Ectodermal cell (in vitro differentiated cells): ENCODE data around the gene RAB6B.

Experiments used
- H3K27ac ChIP-seq: 2 replicates; pipeline ENCODE4 v1.7.0; 2013; ENCODE audit warnings: mild to moderate bottlenecking, low read depth, low read length; ENCODE audit not compliant: insufficient read depth, poor library complexity, severe bottlenecking
- H3K27me3 ChIP-seq: 2 replicates; pipeline ENCODE4 v1.7.0; 2013; ENCODE audit warnings: mild to moderate bottlenecking, low read length; ENCODE audit not compliant: insufficient read depth, control insufficient read depth, poor library complexity, severe bottlenecking
- H3K36me3 ChIP-seq: one replicate; pipeline ENCODE4 v1.7.0; 2013; ENCODE audit warnings: low read length; ENCODE audit not compliant: control insufficient read depth, insufficient read depth
- H3K4me1 ChIP-seq: one replicate; pipeline ENCODE4 v1.7.0; 2013; ENCODE audit warnings: low read length; ENCODE audit not compliant: control insufficient read depth, insufficient read depth
- H3K4me3 ChIP-seq: 2 replicates; pipeline ENCODE4 v1.7.0; 2013; ENCODE audit warnings: low read depth, low read length, control low read depth; ENCODE audit not compliant: insufficient read depth
- H3K9me3 ChIP-seq: 2 replicates; pipeline ENCODE4 v1.7.0; 2013; ENCODE audit warnings: mild to moderate bottlenecking, low read length, moderate library complexity; ENCODE audit not compliant: control insufficient read depth
- WGBS, 2 experiments: methylation state at CpG; one replicate each; pipeline ENCODE4 v1.1.7; 2013; ENCODE audit warnings: missing lambda C conversion rate in 2 of 2; 5-methylcytosine and 5-hydroxymethylcytosine counted together

RAB6B gene

DNA sequence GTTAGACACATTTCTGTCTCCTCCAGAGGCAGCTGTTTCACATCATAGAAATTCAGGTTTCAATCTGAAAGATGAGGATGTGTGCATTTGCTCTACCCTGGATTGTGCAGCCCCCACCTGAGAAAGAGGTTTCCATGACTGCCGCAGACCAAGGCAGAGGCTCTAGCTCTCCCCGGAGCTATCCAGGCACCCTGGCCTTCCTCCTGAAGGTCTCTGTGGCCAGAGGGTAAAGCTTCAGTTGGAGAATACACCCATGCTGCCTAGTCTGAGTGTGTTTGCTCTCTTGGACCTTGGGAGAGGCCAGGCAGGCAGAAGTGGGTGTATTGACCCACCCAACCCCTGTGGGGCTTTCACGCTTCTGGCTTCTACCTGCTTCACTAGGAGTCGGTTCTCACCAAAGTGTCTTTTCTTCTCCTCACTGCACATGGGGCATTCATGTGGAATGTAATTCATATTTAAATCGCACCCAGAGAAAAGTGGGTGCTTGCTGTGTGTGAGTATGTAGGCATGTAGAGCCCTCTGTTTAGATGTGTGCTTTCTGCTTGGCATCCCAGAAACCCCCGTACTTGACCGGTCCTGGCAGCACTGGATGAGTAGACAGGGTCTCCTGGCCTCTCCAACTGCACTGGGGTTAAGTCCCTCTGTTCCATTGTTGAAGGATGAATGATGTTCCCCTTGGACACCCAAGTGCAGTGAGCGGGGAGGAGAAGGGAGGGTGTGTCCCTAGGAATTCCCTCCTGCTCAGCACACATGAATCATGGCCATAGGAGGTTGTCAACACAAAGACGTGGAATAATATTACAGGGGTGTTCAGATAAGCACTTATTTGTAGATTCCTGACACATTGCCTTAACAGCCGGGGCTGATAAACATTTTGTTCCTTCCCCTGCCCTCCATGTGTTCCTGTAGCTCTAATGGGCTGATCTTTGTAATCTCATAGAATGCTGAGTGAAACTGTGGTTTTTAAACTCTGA is 20.3 kb upstream of the RAB6B start:
- H3K36me3 ChIP-seq: no peaks in the 10 kb centered on the region
- no peaks in the 10 kb centered on the region for H3K27me3 ChIP-seq
- no peaks in the 10 kb centered on the region for H3K9me3 ChIP-seq
- H3K27ac ChIP-seq: no peak overlapping the region
- H3K4me1 ChIP-seq: no peaks in the 10 kb centered on the region
- WGBS, 2 experiments: 90% methylated on average over 10 of the region's 10 CpGs
- H3K4me3 ChIP-seq: no peak overlapping the region

DNA sequence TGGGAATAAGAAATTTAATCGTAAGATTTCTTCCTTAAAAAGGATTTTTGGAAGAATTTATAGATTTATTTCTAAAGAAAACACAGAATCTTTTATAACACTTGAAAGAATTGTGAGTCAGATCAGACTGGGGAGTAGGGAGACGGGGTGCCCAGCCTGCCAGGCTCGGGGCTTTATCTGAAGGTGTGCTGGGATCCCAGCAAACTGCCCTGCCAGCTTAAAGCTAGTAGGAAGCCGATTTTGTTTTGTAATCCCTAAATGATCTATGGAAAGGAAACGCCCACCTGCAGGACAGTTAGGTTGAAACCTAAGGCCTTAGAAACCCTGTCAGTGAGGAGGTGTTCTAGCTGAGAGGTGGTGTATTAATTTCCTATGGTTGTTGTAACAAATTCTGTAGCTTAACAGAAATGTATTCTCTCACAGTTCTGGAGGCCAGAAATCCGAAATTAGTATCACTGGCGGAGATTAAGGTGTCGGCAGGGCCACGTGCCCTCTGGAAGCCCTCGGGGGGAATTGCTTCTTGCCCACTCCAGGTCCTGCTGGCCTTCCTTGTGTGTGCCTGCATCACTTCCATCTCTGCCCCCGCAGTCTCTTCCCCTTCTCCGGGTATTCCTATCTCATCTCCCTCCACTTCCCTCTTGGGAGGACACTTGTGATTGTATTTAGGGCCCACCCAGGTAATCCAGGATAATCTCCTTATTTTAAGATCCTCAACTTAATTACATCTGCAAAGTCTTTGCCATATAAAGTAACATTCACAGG is 19.3 kb upstream of the RAB6B start:
- Histone ChIP-seq H3K27ac (no peak overlapping the region), H3K9me3 (no peaks in the 10 kb centered on the region), H3K36me3 (no peaks in the 10 kb centered on the region), H3K4me1 (no peaks in the 10 kb centered on the region), H3K4me3 (no peak overlapping the region), H3K27me3 (no peaks in the 10 kb centered on the region)
- 90 to 92% methylated on average over 11 to 12 of the region's 12 CpGs for WGBS, 2 experiments

DNA sequence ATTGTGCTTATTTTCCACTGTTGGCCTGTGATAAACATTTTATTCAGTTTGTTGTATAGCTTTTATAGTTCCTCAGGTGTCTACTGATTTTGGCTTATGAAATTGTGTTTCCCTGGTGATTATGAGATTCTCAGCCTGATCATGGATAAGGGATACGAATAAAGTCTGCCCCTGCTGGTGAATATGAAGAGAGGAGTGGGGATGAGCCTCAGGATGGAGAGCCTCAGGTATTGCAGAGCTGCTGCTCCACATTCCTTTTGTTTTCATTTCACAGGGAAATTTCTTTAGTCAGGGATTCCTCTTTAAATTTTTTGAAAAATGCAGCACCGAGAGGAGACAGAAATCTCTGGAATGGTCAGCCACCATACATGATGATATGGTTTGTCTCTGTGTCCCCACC is 14.7 kb upstream of the RAB6B start:
- no peaks in the 10 kb centered on the region for H3K4me1 ChIP-seq
- H3K27me3 ChIP-seq: no peaks in the 10 kb centered on the region
- H3K4me3 ChIP-seq: no peak overlapping the region
- no peaks in the 10 kb centered on the region for H3K36me3 ChIP-seq
- H3K27ac ChIP-seq: no peak overlapping the region
- no peaks in the 10 kb centered on the region for H3K9me3 ChIP-seq
- WGBS, 2 experiments: 61 to 79% methylated on average over 2 of the region's 2 CpGs

- WGBS, 2 experiments: 79 to 82% methylated on average over 3 of the region's 3 CpGs
- Histone ChIP-seq H3K27me3 (no peaks in the 10 kb centered on the region), H3K4me3 (no peak overlapping the region), H3K9me3 (no peaks in the 10 kb centered on the region), H3K4me1 (no peaks in the 10 kb centered on the region), H3K36me3 (no peaks in the 10 kb centered on the region), H3K27ac (no peak overlapping the region)
Observed at GRCh38 chr3:133905376-133905775, 9.7 kb upstream of the RAB6B start.

DNA sequence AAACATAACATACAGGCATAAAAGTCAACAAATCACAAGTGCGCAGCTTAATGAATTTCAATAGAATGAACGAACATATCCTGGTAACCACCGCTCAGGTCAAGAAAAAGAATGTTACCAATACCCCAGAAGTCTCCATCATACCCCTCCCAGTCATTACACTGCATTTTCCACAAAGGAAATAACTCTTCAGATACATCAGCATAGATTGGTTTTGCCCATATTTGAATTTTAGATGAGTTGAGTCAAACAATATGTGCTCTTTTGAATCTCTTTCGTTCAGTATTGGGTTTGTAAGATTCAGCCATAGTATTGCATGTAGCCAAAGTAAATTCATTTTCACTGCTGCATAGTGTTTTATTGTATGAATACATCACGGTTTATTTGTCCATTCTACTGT is 6.2 kb upstream of the RAB6B start:
- Histone ChIP-seq H3K4me3 (no peak overlapping the region), H3K27ac (no peak overlapping the region), H3K4me1 (no peaks in the 10 kb centered on the region), H3K36me3 (no peaks in the 10 kb centered on the region), H3K9me3 (no peaks in the 10 kb centered on the region), H3K27me3 (peaks cover 14% of the 10 kb centered on the region)
- 91 to 92% methylated on average over 5 of the region's 5 CpGs for WGBS, 2 experiments

- Histone ChIP-seq H3K4me3 (no peak overlapping the region), H3K4me1 (no peaks in the 10 kb centered on the region), H3K36me3 (no peaks in the 10 kb centered on the region), H3K27ac (no peak overlapping the region), H3K27me3 (peaks cover 21% of the 10 kb centered on the region), H3K9me3 (no peaks in the 10 kb centered on the region)
- WGBS, 2 experiments: 77 to 80% methylated on average over 1 of the region's 1 CpG
Observed at GRCh38 chr3:133901083-133901482, 5.4 kb upstream of the RAB6B start.

- H3K36me3 ChIP-seq: no peaks in the 10 kb centered on the region
- peaks cover 39% of the 10 kb centered on the region for H3K27me3 ChIP-seq
- no peaks in the 10 kb centered on the region for H3K9me3 ChIP-seq
- H3K4me1 ChIP-seq: peaks cover 5% of the 10 kb centered on the region
- no peak overlapping the region for H3K27ac ChIP-seq
- H3K4me3 ChIP-seq: no peak overlapping the region
Observed at GRCh38 chr3:133899311-133899710, 3.6 kb upstream of the RAB6B start.

DNA sequence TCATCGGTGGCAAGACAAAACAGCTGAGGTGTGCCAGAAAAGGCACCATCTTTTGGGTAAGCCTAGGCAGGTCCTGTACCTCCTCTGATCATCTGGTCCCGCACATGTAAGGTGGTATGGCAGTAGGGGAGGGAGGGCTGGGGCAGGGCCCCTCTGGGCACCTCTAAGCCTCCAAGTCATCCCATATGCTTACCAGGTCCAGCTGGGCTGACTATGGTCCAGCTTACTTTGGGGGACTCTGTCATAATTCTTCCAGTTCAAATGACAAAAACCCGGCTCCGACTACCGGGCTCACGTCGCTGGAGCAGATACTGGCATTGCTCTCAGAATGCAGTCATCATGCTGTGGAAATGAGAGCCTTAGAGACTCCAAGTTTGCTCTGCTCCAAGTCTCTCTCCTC is 1.9 kb upstream of the RAB6B start:
- Histone ChIP-seq H3K27me3 (peaks cover 52% of the 10 kb centered on the region), H3K4me1 (peaks cover 11% of the 10 kb centered on the region), H3K27ac (no peak overlapping the region), H3K4me3 (no peak overlapping the region), H3K36me3 (no peaks in the 10 kb centered on the region), H3K9me3 (no peaks in the 10 kb centered on the region)
- 92% methylated on average over 7 of the region's 7 CpGs for WGBS, 2 experiments

- Histone ChIP-seq H3K27ac (no peak overlapping the region), H3K4me1 (peaks cover 11% of the 10 kb centered on the region), H3K27me3 (peaks cover 52% of the 10 kb centered on the region), H3K36me3 (no peaks in the 10 kb centered on the region), H3K4me3 (peak overlapping the region; percentile 68), H3K9me3 (no peaks in the 10 kb centered on the region)
- 20% methylated on average over 37 of the region's 37 CpGs for WGBS, 2 experiments
Observed at GRCh38 chr3:133896002-133896761, 500 bp upstream of the RAB6B start.
